Suppressor macrophage (primary cell): ENCODE data around the gene ZCCHC14.
"Not testable (repeated sequence)": the region's sequence is repeated elsewhere in the genome, so short reads cannot be mapped to it uniquely, and the experiment has no call there.

Experiments
- DNase-seq, 4 experiments: peaks; one replicate each; pipeline ENCODE4 v3.0.0-alpha.2; 2020 to 2022

ZCCHC14 gene

DNA sequence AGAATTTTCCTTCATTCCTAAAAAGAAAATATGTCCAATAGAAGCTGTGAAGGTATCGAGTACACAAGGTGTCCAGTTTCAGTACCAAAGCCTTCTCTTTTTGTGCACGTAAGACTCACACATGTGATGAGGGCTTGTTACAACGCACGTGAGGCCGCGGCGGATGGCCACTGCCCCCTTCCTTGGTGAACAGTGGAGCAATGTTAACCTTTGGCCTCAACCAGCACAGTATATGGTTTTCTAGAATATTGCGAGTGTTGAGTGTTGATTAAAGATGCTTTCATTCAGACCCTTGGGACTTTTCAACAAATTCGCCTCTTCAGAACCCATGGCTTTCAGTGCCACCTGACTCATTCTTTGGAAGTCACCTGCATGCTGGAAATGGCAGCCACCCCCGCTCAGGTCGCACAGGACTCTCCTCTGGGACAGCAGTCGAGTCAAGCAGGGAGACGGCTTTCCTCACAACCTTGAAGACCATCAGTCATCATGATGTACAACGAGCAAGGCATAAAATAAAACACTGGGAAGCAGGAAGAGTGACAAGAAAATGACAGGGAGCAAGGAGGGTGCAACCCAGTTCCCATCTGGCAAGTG lies 86.2 kb downstream of the ZCCHC14 start:
- no peak for DNase-seq

GRCh38 chr16:87404764-87405625 lies 87.8 kb downstream of the ZCCHC14 start:
- no peak for DNase-seq

DNA sequence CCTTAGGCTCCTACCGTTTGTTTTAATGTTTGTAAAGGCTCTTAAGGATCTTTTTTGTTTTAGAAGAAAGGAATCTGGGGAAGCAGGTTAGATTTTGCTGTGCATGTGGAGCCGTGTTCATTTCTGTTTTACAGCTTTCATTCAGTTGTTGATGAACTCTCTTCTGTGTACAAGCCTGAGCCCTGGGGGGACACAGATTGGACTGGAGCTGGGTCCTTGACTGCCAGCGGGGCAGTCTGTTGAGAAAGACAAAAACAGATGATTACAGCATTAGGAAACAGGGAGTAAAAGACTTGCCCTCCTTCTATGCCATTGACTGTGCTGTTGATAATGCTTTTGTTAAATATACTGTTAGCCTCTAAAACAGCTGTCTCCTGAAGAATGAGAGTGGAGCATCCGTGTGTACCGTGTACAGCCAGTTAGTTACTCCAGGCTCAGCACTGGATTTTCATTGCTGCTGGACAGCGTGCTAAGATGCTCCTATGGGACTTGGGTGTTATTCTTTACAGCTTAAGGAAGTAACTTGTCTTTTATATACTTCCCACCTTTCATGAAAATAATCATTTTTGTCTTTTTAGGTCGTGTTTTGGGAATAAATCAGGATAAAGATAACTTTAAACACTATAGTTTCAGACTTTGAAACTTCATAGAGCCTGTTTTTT lies 97.5 kb downstream of the ZCCHC14 start:
- no peak for DNase-seq

DNA sequence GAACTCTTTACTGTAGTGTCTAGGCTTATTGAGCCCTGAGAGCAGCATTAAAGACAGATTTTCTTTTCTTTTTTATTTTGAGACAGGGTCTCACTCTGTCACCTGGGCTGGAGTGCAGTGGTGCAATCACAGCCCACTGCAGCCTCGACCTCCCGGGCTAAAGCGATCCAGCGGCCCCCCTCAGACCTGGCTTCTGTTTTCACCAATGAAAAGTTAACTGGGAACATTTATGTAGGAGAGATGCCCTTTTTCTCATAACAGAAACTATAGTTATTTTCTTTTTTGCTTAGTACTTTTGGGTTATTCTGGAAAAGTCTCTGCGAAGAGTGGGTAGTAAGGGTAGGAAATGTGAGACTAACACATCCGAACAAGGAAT lies 99.2 kb downstream of the ZCCHC14 start:
- no peak for DNase-seq

GRCh38 chr16:87392821-87393679 lies 99.8 kb downstream of the ZCCHC14 start:
- peak; percentile 50 to 74 (median 55) for DNase-seq

DNA sequence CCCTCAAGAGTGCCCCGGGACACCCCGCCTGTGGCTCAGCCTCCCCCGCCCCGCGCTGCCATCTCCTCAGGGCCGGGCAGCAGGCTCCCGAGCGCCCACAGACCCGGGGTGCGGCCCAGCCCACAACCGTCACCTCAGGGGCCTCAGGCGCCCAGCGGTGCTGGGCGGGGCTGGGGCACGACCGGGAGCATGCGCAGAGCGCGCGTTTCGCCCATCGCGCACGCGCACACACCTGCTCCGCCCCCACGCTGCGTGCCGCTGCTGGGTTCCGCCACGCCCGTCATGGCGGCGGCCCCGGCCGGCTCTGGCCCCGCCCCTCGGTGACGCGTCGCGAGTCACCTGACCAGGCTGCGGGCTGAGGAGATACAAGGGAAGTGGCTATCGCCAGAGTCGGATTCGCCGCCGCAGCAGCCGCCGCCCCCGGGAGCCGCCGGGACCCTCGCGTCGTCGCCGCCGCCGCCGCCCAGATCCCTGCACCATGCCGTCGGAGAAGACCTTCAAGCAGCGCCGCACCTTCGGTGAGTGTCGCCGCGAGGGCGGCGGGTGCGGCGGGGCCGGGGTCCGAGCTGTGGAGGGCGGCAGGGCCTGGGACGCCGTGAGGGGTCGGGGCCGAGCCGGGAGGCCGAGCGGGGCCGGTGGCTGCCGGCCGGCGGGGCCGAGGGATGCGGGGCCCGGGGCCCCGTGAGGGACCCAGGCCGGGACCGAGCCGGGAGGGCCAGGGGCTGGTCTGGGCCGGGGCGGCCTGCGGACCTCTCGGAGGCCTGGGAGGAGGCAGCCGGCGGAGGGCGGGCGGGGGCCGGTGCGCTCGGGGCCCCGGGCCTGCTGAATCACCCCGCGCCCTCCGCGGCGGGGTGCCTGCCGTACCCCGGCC lies 100.6 kb downstream of the ZCCHC14 start, which contains the start of gene MAP1LC3B:
TSS of gene MAP1LC3B (plus strand) at position 387 of the 871 bp plus-strand sequence. CDS start at position 479, 92 bp downstream.
- DNase-seq: peak; percentile 98 to 100 (median 99)

DNA sequence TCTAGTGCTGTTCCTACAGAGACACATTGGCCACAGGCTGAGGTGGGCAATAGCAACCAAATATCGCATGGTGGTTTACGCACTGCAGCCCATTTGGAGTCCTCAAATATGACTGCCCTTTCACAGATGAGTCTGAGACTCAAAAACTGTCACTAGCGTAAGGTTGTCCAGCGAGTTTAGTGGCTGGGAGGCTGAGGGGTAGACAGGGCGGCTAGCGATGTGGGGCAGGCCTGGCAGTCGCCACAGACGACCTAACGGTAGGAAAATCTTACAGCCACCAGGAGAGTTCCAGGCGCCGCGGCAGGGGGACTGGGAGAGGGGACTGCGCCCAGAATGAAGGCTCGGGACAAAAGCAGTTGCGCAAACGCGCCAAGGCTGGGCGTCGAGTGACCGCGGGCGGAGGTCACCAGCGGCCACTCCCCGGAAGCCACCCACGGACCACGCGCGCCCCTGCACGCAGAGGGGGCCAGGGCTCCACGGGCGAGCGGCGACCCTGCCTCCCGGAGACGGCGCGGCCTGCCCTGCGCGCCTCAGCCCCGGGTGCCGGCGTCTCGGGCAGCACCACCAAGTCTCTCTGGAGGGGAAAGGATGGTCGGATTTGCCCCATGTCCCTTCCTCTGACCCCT lies 101.4 kb downstream of the ZCCHC14 start:
- DNase-seq: peak; percentile 91 to 95 (median 94)

DNA sequence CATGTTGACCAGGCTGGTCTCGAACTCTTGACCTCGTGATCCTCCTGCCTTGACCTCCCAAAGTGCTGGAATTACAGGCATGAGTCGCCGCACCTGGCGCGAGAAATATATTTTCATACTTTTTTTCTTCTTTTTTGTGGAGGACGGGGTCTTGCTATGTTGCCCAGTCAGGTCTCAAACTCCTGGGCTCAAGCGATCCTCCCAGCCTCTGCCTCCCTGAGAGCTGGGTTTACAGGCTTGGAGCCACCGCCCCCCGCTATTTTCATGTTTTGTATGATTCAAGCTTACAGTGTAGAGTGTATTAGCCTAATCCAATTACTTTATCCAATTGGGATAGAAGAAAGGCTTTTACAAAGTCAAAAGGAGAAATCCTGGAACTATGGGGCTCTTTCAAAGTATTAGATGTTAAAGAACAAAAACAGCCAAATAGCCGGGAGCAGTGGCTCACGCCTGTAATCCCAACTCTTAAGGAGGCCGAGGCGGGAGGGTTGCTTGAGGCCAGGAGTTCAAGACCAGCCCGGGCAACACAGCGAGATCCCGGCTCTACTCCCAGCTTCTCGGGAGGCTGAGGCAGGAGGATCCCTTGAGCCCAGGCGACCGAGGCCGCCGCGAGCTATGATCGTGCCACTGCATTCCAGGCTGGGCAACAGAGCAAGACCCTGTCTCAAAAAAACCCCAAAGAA lies 102.0 kb downstream of the ZCCHC14 start:
- DNase-seq: no peak

DNA sequence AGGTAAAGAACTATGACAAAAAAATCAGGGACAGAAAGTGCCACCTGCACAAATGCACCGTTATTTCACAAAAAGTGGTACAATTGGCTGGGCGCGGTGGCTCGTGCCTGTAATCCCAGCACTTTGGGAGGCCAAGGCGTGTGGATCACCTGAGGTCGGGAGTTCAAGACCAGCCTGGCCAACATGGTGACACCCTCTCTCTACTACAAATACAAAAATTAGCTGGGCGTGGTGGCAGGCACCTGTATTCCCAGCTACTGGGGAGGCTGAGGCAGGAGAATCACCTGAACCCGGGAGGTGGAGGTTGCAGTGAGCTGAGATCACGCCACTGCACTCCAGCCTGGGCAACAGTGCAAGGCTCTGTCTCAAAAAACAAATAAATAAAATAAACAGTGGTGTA lies 102.9 kb downstream of the ZCCHC14 start:
- DNase-seq: not testable (repeated sequence)

- peak in 1 of 4 experiments; percentile 21 for DNase-seq
These were observed 103.6 kb downstream of the ZCCHC14 start for GRCh38 chr16:87389245-87389644.

DNA sequence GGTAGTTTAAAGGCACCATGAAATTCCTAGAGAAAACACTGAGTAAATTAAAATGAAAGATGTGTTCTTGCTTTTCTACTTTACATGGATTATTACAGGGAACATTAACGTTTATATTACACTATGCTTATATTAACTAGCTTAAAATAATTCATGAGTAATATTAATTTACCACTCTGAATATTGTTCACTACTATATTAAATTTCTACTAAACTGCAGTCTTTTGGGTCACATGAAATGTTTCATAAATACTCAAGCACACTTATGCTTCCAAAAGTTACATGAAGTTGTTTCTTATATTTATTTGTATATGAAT lies 104.0 kb downstream of the ZCCHC14 start:
- no peak for DNase-seq

DNA sequence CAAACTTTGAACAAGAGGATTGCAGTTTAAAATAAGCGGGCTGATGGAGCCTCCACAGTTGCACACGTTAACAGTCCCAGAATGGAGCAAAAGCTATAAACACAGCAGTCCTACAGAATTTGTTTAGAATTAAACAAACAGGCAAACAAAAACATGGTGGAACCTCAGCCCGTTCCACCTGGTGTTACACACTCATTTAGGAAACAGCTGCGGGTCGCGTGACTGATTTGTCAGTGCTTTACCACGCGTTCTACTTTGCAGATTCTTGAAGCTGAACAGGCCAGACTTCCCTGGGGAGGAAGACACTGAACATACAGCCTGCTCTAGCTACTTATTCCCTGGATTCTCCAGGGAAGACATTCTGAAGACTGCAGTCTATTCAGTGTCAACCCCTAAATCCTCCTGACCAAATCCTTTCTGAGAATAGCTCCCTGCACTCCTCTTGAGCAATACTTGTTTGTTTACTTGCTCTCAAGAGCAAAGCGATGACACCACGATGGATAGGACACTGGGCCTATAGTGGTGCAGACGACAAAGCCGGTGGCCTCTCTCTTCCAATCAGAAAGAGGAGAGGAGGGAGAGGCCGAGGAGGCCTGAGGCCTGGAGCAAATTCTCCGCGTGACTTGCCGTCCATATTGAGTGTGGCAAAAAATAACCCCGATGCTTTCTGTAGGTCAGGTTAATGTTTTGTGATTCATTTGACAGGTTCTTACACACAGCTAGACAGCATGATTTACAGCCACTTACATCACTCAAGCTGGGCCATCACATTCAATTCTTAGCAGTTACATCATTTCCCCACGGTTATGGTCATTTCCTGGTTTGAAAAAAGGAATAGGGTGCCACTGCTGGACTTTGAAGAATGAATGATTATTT lies 104.6 kb downstream of the ZCCHC14 start:
- DNase-seq: peak; percentile 96 to 99 (median 96)

DNA sequence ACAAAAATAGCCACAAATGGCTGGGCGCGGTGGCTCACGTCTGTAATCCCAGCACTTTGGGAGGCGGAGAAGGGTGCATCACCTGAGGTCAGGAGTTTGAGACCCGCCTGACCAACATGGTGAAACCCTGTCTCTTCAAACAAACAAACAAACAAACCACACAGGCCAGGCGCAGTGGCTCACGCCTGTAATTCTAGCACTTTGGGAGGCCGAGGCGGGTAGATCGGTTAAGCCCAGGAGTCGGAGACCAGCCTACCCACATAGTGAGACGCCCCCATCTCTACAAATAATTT lies 108.0 kb downstream of the ZCCHC14 start:
- not testable (repeated sequence) for DNase-seq

DNA sequence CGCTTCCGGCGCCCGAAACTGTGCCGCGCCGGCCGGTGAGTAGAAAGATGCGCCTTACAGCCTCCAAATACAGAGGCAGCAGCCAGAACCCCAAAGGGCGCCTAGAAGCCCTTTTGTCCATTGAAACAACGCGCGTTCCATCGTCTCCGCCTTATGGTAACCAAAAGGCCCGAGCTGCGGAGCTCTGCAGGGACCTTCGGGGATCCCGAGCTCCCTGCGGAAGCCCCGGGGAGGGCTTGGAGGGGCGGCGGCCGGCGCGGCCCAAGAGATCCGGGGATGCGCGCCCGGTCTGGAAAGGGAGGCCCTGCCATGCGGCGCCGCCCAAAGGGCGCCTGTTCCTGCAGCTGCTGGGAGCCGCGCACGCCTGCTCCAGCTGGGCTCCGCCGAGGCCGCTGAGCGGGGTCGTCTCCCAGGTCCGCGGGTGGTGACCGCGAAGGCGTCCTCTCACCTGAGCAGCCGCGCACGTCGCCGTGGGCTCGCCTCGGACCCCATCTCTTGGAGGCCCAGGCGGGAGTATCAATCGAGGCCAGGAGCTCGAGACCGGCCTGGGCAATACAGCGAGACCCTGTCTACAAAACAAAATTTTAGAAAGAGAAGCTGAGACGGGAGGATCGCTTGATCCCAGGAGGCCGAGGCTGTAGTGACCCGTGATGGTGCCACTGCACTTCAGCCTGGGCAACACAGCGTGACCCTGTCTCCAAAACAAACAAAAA lies 108.5 kb downstream of the ZCCHC14 start:
- peak in 2 of 4 experiments; percentile 71 to 78 for DNase-seq

GRCh38 chr16:87383505-87384161 lies 109.2 kb downstream of the ZCCHC14 start, which contains the start of gene FBXO31:
FBXO31 (minus strand) TSS chr16:87383776; CDS start chr16:87383744, 32 bp downstream.
- DNase-seq: peak; percentile 92 to 97 (median 95)

DNA sequence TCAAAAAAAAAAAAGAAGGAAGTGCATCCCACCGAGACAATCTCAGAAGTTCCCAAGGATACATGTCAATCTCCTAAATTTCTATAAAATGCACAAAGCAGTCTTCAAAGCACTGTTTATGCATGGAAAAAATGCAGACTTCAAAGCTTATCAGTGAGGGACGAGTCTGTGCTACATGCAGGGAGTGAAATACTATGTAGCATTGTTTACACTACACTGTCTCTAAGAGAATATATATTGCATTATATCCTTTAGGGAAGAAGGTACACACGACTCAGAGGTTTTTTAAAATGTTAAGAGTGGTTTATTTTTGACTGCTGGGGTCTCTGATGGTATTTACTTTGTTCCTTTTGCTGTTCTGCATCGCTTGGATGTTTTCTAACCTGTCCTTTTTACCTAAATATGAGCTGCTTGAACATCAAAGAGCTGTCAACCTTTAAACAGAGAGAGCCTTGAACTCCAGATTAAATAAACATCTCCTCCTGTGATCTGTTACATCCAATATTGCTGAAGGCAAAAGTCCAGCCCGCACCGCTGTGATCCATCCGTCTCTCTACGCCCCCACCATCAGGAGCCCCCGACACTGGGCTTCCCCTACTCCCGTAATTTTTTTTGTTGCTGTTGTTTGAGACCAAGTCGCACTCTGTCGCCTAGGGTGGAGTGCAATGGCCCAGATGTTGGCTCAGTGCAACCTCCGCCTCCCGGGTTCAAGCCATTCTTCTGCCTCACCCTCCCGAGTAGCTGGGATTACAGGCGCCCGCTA lies 110.6 kb downstream of the ZCCHC14 start:
- DNase-seq: no peak

GRCh38 chr16:87380881-87381280 lies 111.9 kb downstream of the ZCCHC14 start:
- peak in 1 of 4 experiments; percentile 12 for DNase-seq
